HG03139 (cell line): ENCODE data around the gene MAP3K4.

Experiments used
- ATAC-seq: cut with Tn5 transposase; IDR thresholded peaks from one replicate; pipeline ENCODE4 v1.9.1; 2021; ENCODE audit not compliant: unreplicated experiment

MAP3K4 gene

GRCh38 chr6:161141173-161141572 lies 149.6 kb downstream of the MAP3K4 start:
- ATAC-seq, result no peak

- ATAC-seq, result no peak
Observed at GRCh38 chr6:161142957-161143296, 151.4 kb downstream of the MAP3K4 start.

- no peak for ATAC-seq
Observed at GRCh38 chr6:161143663-161144430, 152.3 kb downstream of the MAP3K4 start.

- ATAC-seq, result no peak
Observed at GRCh38 chr6:161150136-161150535, 158.6 kb downstream of the MAP3K4 start.

- no peak for ATAC-seq
Observed at GRCh38 chr6:161150566-161150965, 159.0 kb downstream of the MAP3K4 start.

GRCh38 chr6:161151059-161151645 lies 159.6 kb downstream of the MAP3K4 start:
- no peak for ATAC-seq

- ATAC-seq, result no peak
Observed at GRCh38 chr6:161151660-161152526, 160.3 kb downstream of the MAP3K4 start.

- no peak for ATAC-seq
Observed at GRCh38 chr6:161152527-161152862, 160.9 kb downstream of the MAP3K4 start.

GRCh38 chr6:161152907-161153662 lies 161.5 kb downstream of the MAP3K4 start:
- no peak for ATAC-seq

- no peak for ATAC-seq
Observed at GRCh38 chr6:161153725-161154124, 162.2 kb downstream of the MAP3K4 start.

- ATAC-seq, result no peak
Observed at GRCh38 chr6:161154796-161155335, 163.3 kb downstream of the MAP3K4 start.

GRCh38 chr6:161161121-161161520 lies 169.6 kb downstream of the MAP3K4 start:
- ATAC-seq, result no peak

GRCh38 chr6:161161889-161162624 lies 170.5 kb downstream of the MAP3K4 start:
- no peak for ATAC-seq

- ATAC-seq, result no peak
Observed at GRCh38 chr6:161162722-161163121, 171.2 kb downstream of the MAP3K4 start.

- ATAC-seq, result no peak
Observed at GRCh38 chr6:161163466-161164181, 172.1 kb downstream of the MAP3K4 start.

- ATAC-seq, result no peak
Observed at GRCh38 chr6:161164182-161164625, 172.6 kb downstream of the MAP3K4 start.

GRCh38 chr6:161166176-161166575 lies 174.6 kb downstream of the MAP3K4 start:
- ATAC-seq, result no peak

GRCh38 chr6:161166677-161167076 lies 175.1 kb downstream of the MAP3K4 start:
- ATAC-seq, result no peak
